ELR (cell line): Measurements from ENCODE around the gene ZSCAN31.
"Not testable (repeated sequence)": the region's sequence is repeated elsewhere in the genome, so short reads cannot be mapped to it uniquely, and the experiment has no call there.

Source experiments
- DNase-seq: peaks from one replicate; pipeline ENCODE4 v3.0.0-alpha.2; 2015; ENCODE audit warnings: low read depth

The ZSCAN31 gene

GRCh38 chr6:28335564-28336283 is at the start of gene ZSCAN31:
Gene ZSCAN31 (minus strand): TSS chr6:28336148. CDS start chr6:28329683, 6,465 bp downstream.
- DNase-seq = peak; percentile 98

DNA sequence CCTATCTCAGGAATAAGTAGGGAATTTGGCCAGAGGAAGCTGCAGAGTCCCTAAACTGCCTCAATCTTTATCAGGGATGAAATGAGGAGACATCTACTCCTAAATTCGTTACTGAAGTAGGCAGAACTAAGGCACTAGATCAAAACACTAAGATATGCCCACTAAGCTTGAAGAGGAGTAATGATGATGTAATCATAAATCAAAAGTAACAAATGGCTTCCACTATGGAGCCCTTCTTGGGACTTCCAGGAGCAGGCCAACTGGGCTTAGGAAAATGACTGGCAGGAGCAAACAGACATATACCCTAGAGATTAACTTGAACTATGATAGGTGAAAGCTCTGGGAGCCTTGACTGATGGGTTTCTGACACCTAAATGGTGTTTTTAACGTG is 48.2 kb upstream of the ZSCAN31 start:
- DNase-seq = no peak

DNA sequence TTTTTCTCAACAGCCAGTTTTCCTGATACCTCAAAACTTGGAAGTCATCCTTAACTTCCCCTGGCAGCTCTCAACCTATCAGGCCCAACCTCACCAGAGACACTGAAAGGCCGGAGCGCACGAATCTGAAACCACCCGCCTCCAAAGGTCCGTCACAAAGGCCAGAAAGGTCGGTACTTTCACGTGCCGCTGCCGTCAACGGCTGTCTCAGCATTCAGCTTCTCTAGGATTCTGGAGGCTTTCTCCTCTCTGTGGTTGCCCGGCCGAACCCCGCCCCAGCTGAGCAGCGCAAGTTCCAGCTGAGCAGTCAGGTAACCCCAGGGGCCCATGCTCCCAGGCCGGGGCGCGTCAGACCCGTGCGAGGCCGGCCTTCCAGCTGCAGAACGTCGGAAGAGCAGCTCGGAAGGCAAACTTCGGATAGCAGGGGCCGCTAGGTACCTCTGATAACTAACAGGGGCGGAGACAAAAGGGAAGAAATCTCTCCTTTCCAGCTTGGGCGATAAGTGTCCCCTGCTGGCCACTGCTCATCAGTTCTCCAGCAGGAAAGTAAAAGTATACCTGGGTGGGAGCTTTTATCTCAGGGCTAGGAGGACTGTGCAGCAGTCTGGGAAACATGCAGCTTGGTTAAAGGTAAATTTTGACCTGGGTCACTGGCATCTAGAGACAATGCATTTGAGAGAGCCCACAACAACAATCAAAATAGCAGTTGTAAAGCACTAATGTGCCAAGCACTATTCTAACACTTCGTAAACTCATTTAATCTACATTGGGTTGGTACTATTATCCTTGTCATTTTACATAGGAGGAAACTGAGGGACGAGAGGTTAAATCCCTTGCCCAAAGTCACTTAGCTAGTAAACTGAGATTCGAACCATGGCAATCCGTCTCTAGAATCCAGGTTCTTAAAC is 47.5 kb upstream of the ZSCAN31 start:
- DNase-seq = peak; percentile 43

DNA sequence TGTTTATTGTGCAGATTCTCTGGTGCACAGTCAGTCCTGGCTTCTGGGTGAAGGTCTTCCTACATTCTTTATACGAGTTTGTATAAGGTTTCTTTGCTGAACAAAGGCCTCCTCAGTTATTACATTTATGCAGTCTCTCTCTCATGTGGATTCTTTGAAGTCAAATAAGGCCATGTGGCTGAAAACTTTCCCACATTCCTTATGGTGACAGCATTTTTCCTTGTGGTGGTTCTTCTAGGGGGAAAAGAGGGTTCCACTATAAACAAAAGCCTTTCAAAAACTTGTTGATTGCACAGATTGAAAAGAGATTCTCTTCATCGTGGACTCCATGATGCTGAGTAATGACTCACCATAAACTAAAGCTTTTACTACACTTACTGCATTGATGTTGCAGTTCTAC is 44.4 kb upstream of the ZSCAN31 start:
- no peak for DNase-seq

GRCh38 chr6:28378644-28379043 is 42.7 kb upstream of the ZSCAN31 start:
- DNase-seq = no peak

- DNase-seq = no peak
Measured at GRCh38 chr6:28377879-28378278, 41.9 kb upstream of the ZSCAN31 start.

GRCh38 chr6:28373925-28374324 is 38.0 kb upstream of the ZSCAN31 start:
- DNase-seq = no peak

DNA sequence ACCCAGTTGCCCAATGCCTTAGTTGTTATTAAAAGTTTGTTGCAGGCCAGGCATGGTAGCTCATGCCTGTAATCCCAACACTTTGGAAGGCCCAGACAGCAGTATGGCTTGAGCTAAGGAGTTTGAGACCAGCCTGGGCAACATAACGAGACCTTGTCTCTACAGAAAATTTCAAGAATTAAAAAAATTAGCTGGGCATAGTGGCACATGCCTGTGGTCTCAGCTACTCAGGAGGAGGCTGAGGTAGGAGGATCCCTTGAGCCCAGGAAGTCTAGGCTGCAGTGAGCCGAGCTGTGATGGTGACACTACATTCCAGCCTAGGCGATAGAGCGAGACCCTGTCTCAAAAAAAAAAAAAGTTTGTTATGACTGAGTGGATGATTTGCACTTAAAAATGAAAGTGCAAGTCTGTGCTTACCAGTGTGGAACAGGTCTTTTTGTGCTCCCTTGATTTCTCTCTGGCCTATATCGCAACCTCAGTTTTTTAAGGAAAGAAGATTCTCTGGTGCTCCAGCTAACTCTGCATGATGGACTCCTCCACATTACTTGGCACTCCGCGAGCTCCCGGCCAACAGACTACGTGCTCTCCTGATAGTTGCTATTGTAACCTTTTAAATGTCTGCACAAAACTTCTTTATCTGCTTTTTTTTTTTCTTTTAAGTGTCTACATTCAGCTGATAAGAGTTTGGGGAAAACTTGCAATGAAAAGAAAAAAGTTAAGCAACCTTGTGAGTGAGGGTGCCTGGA is 35.9 kb upstream of the ZSCAN31 start:
- no peak for DNase-seq

DNA sequence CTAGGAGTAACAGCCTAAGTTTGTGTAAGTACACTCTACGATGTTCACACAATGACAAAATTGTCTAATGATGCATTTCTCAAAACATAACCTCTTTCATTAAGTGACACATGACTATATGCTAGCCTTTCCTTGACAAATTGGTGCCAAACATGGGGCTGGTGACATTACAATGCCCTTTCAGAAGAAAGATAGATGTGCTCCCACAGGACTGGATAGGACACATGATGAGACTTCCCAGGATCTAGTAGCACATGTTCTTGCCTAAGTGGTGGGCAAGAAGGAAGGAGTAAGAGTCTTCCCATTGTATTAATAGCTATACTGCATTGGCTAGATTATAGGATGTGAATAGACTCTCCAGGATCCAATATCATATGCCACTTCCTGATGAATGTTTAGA is 35.3 kb upstream of the ZSCAN31 start:
- DNase-seq = no peak

GRCh38 chr6:28370440-28370839 is 34.5 kb upstream of the ZSCAN31 start:
- no peak for DNase-seq

DNA sequence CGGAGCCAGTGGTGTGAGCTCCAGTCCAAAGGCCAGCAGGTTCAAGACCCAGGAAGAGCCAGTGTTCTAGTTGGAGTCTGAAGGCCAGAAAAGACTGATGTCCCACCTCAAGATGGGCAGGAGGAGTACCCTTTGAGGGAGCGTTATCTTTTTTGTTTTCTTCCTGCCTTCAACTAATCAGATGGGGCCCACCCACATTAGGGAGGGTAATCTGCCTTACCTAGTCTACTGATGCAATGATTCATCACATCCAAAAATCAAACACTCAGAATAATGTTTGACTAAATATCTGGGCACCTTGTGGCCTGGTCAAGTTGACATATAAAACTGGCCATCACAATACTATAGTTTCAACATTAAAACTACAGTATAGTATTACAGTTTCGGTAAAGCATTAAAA is 33.5 kb upstream of the ZSCAN31 start:
- DNase-seq = no peak

- no peak for DNase-seq
Measured at GRCh38 chr6:28368522-28368921, 32.6 kb upstream of the ZSCAN31 start.

DNA sequence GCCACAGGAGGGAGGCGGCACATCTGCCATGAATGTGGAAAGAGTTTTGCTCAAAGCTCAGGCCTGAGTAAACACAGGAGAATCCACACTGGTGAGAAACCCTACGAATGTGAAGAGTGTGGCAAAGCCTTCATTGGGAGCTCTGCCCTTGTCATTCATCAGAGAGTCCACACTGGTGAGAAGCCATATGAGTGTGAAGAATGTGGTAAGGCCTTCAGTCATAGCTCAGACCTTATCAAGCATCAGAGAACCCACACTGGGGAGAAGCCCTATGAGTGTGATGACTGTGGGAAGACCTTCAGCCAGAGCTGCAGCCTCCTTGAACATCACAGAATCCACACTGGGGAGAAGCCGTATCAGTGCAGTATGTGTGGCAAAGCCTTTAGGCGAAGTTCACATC is 29.6 kb upstream of the ZSCAN31 start:
- not testable (repeated sequence) for DNase-seq

DNA sequence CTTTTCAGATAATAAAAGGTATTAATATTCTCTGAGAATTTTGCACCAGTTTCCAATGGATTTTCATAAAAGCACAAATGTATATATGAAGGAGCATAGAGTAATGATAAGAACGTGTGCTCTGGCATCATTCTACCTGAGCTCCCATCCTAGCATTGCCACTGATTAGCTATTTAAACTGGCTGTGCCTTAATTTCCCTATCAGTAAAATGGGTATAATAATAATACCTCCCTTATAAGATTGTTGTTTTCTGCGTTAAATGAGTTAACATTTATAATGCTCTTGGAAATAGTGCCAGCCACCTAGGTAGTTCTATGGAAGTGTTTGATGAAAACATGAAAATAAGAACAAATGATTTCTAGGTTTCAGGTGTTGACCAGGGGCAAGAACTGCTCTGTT is 25.0 kb upstream of the ZSCAN31 start:
- no peak for DNase-seq

GRCh38 chr6:28359562-28359961 is 23.6 kb upstream of the ZSCAN31 start:
- not testable (repeated sequence) for DNase-seq

- peak; percentile 58 for DNase-seq
Measured at GRCh38 chr6:28357036-28357435, 21.1 kb upstream of the ZSCAN31 start.

DNA sequence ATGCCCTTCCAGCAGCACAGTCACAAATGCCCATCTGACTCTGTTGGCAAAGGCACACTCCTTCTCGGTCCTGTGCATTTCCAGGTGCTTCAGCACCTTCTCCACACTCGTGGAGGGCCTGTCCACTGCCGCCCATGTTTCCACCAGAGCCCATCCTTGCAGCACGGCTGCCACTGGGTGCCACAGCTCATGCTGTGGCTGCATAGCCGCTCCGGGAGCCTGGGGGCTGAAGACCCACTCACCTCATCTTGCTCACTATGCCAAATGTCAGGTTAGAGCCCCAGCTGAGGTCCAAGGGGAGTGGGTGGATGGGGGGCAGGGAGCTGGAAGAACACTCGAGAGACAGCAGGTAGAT is 20.7 kb upstream of the ZSCAN31 start:
- no peak for DNase-seq

- DNase-seq = peak; percentile 93
Measured at GRCh38 chr6:28355743-28356665, 20.1 kb upstream of the ZSCAN31 start.

DNA sequence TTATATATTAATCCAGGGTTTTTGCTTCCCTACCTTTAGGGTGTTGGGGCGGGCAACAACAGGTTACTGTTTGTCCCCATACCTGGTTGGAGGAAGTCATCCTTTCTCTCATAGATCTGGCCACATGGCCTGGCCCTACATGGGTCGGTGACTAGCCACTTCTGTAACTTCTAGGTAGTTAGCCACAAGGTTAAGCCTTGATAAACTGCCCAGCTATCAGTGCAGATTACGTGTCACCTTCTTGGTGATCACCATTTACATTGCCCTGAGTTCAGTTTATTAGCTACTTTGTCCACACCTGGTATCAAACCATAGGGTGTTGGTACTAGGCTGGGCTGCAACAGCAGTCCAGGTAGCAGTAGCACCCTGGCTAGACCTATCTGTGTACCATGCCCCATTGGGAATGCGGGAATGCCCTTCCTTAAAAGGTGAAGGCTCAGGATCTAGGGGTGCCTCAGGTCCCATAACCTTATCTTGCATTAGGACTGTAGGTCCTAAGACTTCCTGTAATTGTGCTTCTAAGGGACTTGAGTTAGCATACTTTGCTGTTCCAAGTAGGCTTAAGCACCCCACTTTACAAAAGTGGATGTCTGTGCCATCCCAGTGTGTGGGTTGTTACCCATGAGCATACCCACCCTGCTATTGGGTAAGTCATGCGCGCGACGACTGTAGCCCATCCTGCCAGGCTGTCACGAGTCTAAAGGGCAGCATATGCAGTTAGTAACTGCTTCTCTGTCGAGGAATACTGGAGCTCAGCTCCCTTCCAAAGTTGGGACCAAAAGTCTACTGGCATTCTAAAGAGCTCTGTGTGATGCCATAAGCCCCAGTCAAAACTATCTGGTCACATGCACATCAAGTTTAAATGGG is 19.0 kb upstream of the ZSCAN31 start:
- no peak for DNase-seq

DNA sequence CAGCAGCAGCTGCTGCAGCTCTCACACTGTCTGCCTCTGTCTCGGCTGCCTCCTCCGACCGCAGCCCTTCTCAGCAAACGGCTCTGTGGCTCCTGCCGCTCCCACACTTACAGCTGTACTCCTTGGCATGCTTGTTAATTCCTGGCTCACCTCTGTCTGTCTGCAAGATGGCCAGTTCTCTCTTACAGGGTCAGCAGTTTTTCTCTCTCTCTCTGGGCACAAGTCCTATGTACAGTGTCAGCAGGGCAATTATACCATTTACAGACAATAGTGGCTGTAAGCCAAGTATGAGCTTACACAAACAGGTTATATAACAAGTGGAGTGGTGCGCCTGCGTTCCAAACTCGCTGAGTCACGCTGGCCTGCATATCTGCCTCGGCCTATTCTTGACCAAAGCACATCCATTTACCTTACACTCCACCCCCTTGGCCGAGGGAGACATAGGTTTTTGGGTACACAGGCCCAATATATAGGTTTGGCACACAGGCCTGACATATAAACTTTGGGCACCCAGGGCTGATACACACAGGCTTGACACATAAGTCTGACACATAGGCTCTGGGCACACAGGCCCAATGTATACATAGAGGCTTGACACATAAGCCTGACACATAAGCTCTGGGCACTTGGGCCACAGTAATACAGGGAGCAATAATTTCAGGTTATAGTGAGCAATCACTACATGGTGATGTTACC is 18.2 kb upstream of the ZSCAN31 start:
- DNase-seq = peak; percentile 53
